ENCODE data around the gene GPLD1.
"Not testable (repeated sequence)": the region's sequence is repeated elsewhere in the genome, so short reads cannot be mapped to it uniquely, and the experiment has no call there.

GPLD1 gene, protein sequence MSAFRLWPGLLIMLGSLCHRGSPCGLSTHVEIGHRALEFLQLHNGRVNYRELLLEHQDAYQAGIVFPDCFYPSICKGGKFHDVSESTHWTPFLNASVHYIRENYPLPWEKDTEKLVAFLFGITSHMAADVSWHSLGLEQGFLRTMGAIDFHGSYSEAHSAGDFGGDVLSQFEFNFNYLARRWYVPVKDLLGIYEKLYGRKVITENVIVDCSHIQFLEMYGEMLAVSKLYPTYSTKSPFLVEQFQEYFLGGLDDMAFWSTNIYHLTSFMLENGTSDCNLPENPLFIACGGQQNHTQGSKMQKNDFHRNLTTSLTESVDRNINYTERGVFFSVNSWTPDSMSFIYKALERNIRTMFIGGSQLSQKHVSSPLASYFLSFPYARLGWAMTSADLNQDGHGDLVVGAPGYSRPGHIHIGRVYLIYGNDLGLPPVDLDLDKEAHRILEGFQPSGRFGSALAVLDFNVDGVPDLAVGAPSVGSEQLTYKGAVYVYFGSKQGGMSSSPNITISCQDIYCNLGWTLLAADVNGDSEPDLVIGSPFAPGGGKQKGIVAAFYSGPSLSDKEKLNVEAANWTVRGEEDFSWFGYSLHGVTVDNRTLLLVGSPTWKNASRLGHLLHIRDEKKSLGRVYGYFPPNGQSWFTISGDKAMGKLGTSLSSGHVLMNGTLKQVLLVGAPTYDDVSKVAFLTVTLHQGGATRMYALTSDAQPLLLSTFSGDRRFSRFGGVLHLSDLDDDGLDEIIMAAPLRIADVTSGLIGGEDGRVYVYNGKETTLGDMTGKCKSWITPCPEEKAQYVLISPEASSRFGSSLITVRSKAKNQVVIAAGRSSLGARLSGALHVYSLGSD

DNA sequence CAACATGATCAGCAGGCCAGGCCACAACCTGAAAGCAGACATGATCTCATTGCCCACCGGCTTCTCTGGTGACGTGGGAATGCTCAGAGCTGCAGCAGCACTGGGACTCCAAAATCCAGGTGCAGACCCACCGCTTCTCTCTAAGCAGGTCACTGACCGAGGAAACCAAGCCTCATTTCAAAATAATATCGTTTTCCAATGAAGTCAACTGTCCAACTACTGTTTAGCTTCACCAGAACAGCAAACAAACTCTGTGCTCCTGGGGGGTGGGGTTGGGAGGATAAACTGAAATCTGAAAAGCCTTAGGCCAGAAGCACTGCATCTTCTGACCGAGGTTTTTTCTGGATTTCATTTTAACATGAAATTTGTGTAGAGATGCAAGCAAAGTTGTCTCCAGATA, at the start of gene GPLD1:
GPLD1 (minus strand) TSS at position 109 of the 400 bp plus-strand sequence; CDS start at position 42, 67 bp downstream.
- no peak for DNase-seq

- no peak for DNase-seq
Observed at GRCh38 chr6:24537771-24538385, 48.5 kb upstream of the GPLD1 start.

GRCh38 chr6:24537082-24537699, 47.8 kb upstream of the GPLD1 start:
- DNase-seq: no peak

DNA sequence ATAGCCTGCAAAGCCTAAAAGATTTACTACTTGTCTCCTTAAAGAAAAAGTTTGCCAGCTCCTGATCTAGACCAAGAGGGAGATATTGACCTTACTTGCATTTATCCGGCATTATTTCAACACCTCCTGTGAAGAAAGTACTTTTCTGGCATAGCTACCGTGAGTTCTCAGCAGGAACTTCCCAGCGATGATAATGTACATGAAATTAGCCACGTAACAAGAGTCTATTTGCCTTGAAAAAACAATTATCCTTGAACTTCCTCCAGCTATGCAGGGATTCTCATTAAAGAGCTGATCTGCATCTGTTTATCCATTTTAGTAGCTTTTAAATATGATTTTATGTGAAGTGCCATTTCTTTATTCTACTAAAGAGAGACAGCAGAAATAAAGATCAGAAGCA, 47.1 kb upstream of the GPLD1 start:
- no peak for DNase-seq

- no peak for DNase-seq
Observed at GRCh38 chr6:24535210-24535609, 45.8 kb upstream of the GPLD1 start.

- DNase-seq: no peak
Observed at GRCh38 chr6:24534329-24534728, 45.0 kb upstream of the GPLD1 start.

DNA sequence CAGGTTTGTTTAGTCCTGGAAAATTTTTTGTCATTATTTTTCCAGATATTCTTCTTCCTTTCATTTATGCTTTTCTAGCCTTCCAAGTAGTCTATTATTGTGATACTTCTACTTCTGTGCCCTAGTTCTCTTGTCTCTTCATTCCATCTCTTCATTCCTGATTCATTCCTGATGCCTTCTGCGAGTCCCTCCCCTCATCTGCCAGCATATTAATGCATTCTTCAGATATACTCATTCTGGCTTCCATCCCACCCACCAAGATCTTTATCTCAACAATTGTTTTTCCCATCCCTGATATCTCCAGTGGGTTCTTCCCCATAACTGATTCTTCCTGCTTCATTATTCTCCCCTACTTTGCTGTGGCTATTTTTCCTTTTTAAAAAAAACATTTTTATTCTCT, 40.6 kb upstream of the GPLD1 start:
- no peak for DNase-seq

DNA sequence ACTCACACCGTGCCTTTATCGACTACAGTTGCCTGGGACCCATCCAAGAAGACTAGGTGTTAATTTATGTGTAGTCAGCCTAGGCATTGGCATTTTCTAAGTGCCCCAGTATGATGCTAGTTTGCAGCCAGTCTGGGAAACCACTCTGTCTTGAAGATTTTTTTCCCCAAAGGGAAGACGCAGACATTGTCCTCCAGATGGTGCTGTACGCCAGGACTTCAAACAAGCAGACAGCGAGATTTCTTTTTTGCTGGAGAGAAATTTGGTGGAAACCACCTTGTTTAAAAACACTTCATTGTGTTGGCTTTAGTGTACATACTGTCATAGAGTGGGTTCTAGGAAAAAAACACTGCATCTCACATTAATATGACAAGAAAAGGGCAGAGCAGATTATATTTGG, 35.4 kb upstream of the GPLD1 start:
- peak in 1 of 2 donors; percentile 8 for DNase-seq

DNA sequence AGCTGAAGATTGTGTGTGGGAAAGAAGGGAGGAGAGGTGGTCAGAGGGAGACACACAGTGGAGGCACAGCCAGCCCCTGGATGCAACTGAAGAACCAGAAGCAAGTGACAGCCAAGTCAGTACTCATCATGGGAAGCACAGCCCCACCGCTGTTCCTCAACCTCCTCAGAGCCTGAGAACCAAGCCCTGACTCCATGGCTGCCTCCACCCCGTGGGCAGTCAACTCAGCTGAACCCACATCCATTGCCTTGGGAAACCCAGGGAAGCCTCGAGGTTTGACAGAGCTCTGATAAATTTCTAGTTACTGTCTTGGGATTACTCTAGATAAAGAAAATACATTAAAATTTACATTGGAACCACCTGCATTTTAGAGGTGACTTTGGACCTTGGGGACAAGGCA, 35.0 kb upstream of the GPLD1 start:
- no peak for DNase-seq

DNA sequence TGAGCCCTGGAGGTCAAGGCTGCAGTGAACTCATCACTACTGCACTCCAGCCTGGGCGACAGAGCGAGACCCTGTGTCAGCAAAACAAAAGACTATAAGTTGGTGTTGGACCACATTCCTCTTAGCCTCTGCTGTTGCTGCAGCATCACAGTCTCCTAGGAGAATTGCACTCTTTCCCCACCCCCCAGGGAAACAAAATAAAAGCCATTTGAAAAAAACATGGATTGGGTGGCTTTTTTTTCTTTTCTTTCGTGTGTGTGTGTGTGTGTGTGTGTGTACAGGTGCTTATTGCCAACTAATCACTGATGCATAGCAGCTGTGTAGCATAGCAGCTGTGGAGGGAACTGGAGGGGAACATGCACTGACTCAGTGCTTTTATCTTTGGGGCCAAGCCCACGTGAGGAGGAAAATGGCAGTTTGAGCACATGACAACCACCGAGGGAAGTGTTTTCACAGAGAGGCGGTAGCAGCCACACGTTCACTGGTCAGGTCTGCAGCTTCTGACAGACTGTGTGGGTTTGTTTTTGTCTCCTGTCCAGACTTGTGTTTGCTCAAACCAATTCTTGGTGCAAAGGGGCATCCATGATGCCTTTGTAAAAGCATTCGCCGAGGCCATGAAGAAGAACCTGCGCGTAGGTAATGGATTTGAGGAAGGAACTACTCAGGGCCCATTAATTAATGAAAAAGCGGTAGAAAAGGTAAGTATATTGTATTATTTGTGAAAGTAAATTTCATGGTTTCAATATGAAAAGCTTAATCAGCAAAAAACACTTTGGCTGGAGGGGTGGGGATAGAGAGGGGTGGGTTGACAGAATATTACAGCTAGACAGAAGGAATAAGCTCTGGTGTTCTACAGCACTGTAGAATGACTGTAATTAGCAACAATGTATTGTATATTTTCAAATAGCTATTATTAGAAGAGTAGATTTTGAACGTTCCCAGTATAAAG, 33.1 kb upstream of the GPLD1 start:
- no peak for DNase-seq

GRCh38 chr6:24520929-24521546, 31.7 kb upstream of the GPLD1 start:
- no peak for DNase-seq

GRCh38 chr6:24517659-24518543, 28.5 kb upstream of the GPLD1 start:
- no peak for DNase-seq

DNA sequence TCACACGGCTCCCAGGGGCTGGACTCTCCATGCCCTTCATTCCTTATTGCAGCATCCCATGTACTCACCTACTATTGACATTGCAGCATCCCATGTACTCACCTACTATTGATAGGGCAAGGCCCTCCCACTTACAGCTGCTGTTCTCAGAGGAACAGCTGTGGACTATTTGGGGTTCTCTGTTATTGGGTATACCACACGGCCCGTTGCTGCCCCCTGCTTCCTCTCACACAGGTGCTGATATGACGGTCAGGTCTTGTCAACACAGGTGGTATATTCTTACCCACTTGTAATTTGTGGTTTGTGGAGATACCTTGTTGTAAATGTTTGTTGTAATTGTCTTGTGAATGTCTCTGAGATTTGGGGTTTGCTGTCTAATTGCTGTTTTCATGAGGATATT, 24.2 kb upstream of the GPLD1 start:
- no peak for DNase-seq

DNA sequence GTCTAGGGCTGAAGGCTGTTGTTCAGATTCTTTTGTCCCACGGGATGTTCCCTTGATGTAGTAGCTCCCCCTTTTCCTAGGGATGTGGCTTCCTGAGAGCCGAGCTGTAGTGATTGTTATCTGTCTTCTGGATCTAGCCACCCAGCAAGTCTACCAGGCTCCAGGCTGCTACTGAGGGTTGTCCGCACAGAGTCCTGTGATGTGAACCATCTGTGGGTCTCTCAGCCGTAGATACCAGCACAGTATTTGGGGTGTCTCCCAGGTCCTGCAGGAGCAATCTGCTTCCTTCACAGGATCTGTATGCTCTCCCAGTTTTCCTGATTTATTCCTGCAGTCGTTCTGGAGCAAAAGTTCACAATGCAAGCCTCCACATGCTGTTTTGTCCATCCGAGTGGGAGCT, 22.6 kb upstream of the GPLD1 start:
- not testable (repeated sequence) for DNase-seq

GRCh38 chr6:24506814-24507520, 17.6 kb upstream of the GPLD1 start:
- no peak for DNase-seq

DNA sequence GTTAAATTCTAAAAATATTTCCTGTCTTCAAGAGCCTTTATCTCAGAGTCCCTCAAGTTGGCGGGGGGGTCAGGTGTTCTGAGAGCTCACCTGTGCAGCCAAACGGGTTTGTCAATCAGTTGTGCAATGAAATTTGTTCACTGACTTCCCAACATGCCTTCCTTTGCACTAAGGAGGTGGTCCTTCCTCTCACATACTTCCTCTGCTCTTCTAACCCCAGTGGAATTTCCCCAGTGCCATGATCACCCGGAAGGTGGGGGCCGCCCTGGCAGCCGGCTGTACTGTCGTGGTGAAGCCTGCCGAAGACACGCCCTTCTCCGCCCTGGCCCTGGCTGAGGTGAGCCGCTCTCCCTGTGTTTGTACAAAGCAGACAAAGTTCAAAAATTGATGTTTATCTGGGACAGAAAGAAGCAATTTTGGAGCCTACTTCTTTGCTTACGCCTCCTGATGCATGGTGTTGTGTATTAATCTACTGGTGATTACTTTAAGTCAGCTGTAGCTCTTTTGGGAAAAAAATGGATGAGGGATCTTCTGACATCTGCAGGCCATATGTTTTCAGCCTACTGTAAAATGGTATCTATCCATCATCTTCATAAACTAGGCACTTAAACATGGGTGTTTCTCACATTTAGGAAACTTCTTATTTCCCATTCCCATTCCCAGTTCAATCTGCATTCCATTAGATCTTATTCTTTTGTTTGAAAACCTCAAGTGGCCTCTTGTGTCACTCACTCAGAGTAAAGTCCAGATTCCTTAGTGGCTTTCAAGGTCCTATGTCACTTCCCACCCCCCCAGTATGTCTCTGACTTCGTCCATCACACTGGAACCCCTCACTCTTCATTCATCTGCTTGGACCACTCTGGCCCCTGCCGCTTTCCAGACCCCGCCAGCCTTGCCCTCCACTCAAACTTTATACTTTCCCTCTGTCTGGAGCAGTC, 15.5 kb upstream of the GPLD1 start:
- DNase-seq: no peak

DNA sequence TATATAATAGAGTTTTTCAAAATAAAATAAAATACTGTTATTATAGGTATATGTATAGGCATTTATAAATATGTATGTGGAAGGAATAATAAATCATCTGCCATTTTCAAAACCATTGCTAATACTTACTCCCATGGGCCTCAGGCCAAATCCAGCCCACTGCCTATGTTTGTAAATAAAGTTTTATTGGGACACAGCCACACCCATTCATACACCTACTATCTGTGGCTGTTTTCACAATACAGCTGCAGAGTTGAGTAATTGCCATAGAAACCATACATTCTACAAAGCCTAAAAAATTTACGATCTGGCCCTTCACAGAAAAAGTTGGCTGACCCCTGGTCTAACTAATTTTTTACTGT, 14.9 kb upstream of the GPLD1 start:
- DNase-seq: no peak

DNA sequence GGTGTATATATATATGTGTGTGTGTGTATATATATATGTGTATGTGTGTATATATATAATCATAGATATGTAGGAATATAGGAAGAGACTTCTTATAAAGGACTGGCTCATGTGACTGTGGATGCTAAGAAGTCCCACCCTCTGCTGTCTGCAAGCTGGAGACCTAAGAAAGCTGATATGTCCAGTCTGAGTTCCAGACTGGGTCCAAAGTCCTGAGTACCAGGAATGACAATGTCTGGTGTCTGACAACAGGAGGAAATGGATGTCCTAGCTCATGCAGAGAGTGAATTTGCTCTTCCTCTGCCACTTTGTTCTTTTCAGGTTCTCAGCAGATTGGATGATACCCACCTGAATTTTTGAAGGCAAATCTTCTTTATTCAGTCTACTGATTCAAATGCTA, 12.5 kb upstream of the GPLD1 start:
- no peak for DNase-seq

- DNase-seq: no peak
Observed at GRCh38 chr6:24501374-24501773, 12.0 kb upstream of the GPLD1 start.
